ENCODE results near the gene ZNF653.

GRCh38 chr19:11507370-11508078, 1.9 kb upstream of the ZNF653 start:
- TF ChIP-seq POLR2AphosphoS5 (IDR thresholded peaks at IDR 0.05; ENCODE audit: low read depth, low read length) (no peak), RXRA (IDR thresholded peaks at IDR 0.05; ENCODE audit: borderline replicate concordance, low read depth) (no peak), CTCF (IDR thresholded peaks at IDR 0.05) (no peak), REST (IDR thresholded peaks at IDR 0.05; ENCODE audit: low read depth, low read length) (no peak)
